ENCODE results near the gene CAMLG. TPM values are rescaled to one million over a fixed set of nuclear protein-coding genes. Genes with fewer than 3 reads are reported as not detected.
A peak's percentile ranks its signal among the peaks of the same experiment; 100 is the strongest.

The CAMLG gene
- total and polyA plus RNA-seq, 9 of the 15 experiments (the other 6 are each of a cell fraction or from before 2014, with no cell fraction given), result 11.3 to 22.0 (median 16.3) TPM

GRCh38 chr5:134784241-134784920 lies 46.0 kb downstream of the CAMLG start:
- FAIRE-seq, result no peak
- Histone ChIP-seq H3K9me3 (replicated peaks; ENCODE audit: control insufficient read depth, insufficient read depth, low read depth, low read length) (no peaks in the 10 kb centered on the region), H3K4me2 (ENCODE audit: insufficient read depth, low read length) (no peak overlapping the region), H3K4me1 (replicated peaks in 1 of 2; ENCODE audit: control insufficient read depth in 2 of 2, insufficient read depth in 2 of 2, low read length in 2 of 2) (no peaks in the 10 kb centered on the region), H3K4me3 (no peak overlapping the region), H3K9ac (ENCODE audit: insufficient read depth in 1 of 2, low read depth in 2 of 2, low read length in 2 of 2) (no peak overlapping the region), H2AFZ (ENCODE audit: low read depth, low read length) (no peak overlapping the region), H3K9me1 (ENCODE audit: control insufficient read depth, insufficient read depth, low read length) (no peaks in the 10 kb centered on the region), H3K79me2 (ENCODE audit: control insufficient read depth, insufficient read depth, low read length) (no peaks in the 10 kb centered on the region), H3K27me3 (ENCODE audit: control insufficient read depth in 2 of 2, insufficient read depth in 2 of 2, low read length in 2 of 2) (no peaks in the 10 kb centered on the region), H3K36me3 (ENCODE audit: control insufficient read depth, insufficient read depth, low read length) (peaks cover 92% of the 10 kb centered on the region), H3K27ac (ENCODE audit: extremely low read depth, low read depth, low read length) (no peak overlapping the region), H4K20me1 (replicated peaks; ENCODE audit: control insufficient read depth, insufficient read depth, low read length) (no peaks in the 10 kb centered on the region)
- no peak for ATAC-seq
- in situ Hi-C loops (cut with MboI), result no loop called here
- WGBS (ENCODE audit: insufficient coverage, low coverage, missing lambda C conversion rate), result 85% methylated on average over 4 of the region's 4 CpGs
- TF ChIP-seq CTCF (IDR thresholded peaks at IDR 0.05 in 2 of 3, conservative IDR thresholded peaks at IDR 0.05 in 1 of 3; ENCODE audit: insufficient read depth in 2 of 3, low read depth in 1 of 3, low read length in 3 of 3) (peak in 1 of 3 experiments; percentile 34; a peak in 2 of 6 replicates), ZBTB1 (CRISPR knock-in tag; IDR thresholded peaks at IDR 0.05; ENCODE audit: borderline replicate concordance, low read depth) (no peak), HIVEP1 (CRISPR knock-in tag; IDR thresholded peaks at IDR 0.05) (no peak), SPI1 (IDR thresholded peaks at IDR 0.05; ENCODE audit: borderline replicate concordance, low read depth, low read length) (peak; percentile 76; the same call in 1 of the 2 replicates), ETS2 (tag; IDR thresholded peaks at IDR 0.05; ENCODE audit: borderline replicate concordance, poor library complexity, severe bottlenecking) (no peak), ETV6 (IDR thresholded peaks at IDR 0.05; ENCODE audit: borderline replicate concordance in 1 of 2, low read depth in 2 of 2, low read length in 1 of 2) (no peak), ETV6 (CRISPR knock-in tag; IDR thresholded peaks at IDR 0.05; ENCODE audit: borderline replicate concordance) (no peak)
- intact Hi-C loops (cut with micrococcal nuclease), result no loop called here
- ChIA-PET CTCF (ENCODE audit: low intra/inter-chr PET ratio) (interaction anchor here (1.0 kb wide), 2 partner anchors 120 to 121 kb away, joined by 3 read pairs; no protein-coding TSS in a partner anchor), POLR2A (interaction anchor here (0.7 to 0.8 kb wide), 2 partner anchors 22 to 46 kb away, joined by 3 read pairs; partner anchors contain the start of gene CAMLG)
- TSS peak; percentile 10 for BruUV-seq (replicated peaks)
- DNase-seq (ENCODE audit: extremely low read depth in 1 of 4, low spot score in 3 of 4), result no peak

All from K562 (cell line).